GM12892 (cell line): Measurements from ENCODE around the gene XIRP1.

ENCODE experiments used
- POLR2A ChIP-seq: IDR thresholded peaks from 2 replicates; pipeline ENCODE4 v1.6.1; 2011; ENCODE audit warnings: low read depth, low read length, control low read depth
- POLR2AphosphoS5 ChIP-seq: IDR thresholded peaks from 2 replicates; pipeline ENCODE4 v1.6.1; 2011; ENCODE audit warnings: low read depth, low read length, control low read depth
- TAF1 ChIP-seq: IDR thresholded peaks from 2 replicates; pipeline ENCODE4 v1.6.1; 2011; ENCODE audit warnings: low read depth, mild to moderate bottlenecking, control low read depth, low read length, borderline replicate concordance

DNA sequence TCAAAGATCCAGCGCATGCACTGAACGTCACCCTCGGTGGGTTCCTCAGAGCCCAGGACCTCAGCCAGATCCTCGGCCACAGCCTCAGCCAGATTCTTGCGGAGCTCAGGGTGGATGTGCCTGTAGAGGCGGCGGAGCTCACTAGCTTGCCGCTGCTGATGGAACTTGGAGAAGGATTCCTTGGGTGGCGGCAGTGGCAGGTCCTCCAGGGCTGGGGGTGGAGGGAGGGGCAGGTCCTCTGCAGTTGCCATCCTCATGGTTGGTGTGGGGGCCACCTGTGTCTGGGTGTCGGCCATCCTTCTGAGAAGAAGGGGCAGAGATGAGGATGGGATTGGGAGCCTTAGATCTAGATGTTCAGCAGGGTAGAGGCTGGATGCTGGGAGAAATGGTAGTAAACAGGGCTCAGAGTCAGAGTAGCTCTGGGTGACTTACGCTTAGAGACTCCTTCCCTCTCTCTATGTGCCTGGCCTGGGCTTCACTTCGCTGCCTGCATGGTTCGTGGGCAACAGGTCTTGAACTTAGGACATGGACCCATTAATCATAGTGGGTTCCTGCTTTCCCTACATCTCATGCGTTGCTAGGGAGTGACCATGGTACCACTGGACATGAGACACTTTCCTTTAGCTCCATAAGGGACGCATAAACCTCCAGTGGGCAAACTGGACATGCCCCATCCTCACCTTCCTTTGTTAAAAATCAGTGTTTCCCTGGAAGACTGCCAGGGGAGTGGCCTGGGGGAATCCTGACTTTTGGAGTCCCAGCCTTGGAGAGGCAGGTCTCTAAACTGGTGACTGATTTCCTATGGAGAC lies 3.0 kb downstream of the XIRP1 start:
- TF ChIP-seq POLR2A (no peak), TAF1 (no peak), POLR2AphosphoS5 (no peak)
